HG03521 (cell line): ENCODE data around the gene MRPS22.
"Not testable (repeated sequence)": the region's sequence is repeated elsewhere in the genome, so short reads cannot be mapped to it uniquely, and the experiment has no call there.

Experiments
- ATAC-seq: cut with Tn5 transposase; IDR thresholded peaks from one replicate; pipeline ENCODE4 v1.9.1; 2021; ENCODE audit warnings: mild to moderate bottlenecking, moderate library complexity; ENCODE audit not compliant: unreplicated experiment

Gene MRPS22

GRCh38 chr3:139389552-139390368 is 45.9 kb downstream of the MRPS22 start, which contains the start of gene COPB2:
COPB2 (minus strand) TSS chr3:139389647; CDS start chr3:139389550, 97 bp downstream.
- ATAC-seq: peak; percentile 96

DNA sequence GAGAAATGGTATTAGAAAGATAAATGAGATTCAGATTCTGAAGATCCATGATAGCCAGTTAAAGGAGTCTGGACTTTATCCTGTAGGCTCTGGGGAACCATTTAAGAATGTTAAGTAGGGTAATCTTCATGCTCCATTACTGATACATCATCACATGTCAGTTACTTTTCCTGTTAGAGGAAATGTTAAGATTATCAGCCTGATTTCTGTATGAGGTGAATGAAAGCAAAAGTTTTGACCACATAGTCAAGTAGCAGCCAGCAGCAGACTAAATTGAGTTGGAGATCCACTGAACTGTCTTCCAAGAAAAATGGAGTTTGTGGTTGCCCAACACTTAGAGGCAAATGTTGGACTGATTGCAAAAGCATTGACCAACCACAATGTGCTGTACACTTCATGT is 50.3 kb downstream of the MRPS22 start:
- no peak for ATAC-seq

DNA sequence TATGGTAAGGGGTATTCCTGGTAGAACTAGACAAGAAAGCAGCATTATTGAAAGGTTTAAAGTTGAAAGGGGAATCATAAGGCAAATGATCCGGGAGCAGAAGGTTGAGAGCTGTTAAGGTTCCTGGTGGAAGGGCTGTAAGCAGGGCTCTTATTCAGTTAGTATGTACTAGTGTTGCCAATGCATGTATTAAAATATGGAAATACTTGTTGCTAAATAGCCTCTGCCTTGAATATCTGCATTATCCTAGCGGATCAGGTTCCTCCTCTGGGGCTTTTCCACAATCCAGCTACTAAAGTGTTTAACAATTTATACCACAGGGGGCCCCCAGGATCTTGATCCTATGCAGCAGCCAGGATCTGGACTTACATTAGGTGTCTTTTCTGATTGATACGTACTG is 52.9 kb downstream of the MRPS22 start:
- ATAC-seq: no peak

- ATAC-seq: not testable (repeated sequence)
Measured at GRCh38 chr3:139401155-139401554, 57.3 kb downstream of the MRPS22 start.
